Right lobe of liver (tissue), 6 donors: Measurements from ENCODE around the gene R3HCC1L. TPM values are rescaled to one million over a fixed set of nuclear protein-coding genes. Genes with fewer than 3 reads are reported as not detected.

ENCODE experiments used
- ATAC-seq, 4 donors: fragments of 200-7000 bp; cut with Tn5 transposase; one replicate each; pipeline ENCODE4 v1.9.1; 2020; ENCODE audit warnings: mild to moderate bottlenecking in 4 of 4, moderate library complexity in 4 of 4
- DNase-seq, 3 donors: peaks; one replicate each; pipeline ENCODE4 v3.0.0-alpha.2; 2020
- H3K27ac ChIP-seq, 3 donors: fragments of 200-600 bp; one replicate each; pipeline ENCODE4 v1.8.0; 2022
- H3K27me3 ChIP-seq, 2 donors: fragments of 200-600 bp; one replicate each; pipeline ENCODE4 v1.8.0; 2022
- H3K36me3 ChIP-seq, 4 donors: fragments of 200-600 bp; sonication (generic) in 1 of 4; one replicate each; pipeline versions ENCODE4 v1.5.1 to v1.8.0; 2017 to 2022; ENCODE audit warnings: control low read depth in 1 of 4
- H3K4me1 ChIP-seq, 4 donors: fragments of 200-600 bp; sonication (generic) in 1 of 4; one replicate each; pipeline versions ENCODE4 v1.5.1 to v1.8.0; 2017 to 2022; ENCODE audit warnings: control low read depth in 1 of 4
- H3K4me3 ChIP-seq, 3 donors: fragments of 200-600 bp; one replicate each; pipeline ENCODE4 v1.8.0; 2022
- H3K9me3 ChIP-seq, 4 donors: fragments of 200-600 bp; sonication (generic) in 1 of 4; one replicate each; pipeline versions ENCODE4 v1.5.1 to v1.8.0; 2017 to 2022; ENCODE audit warnings: control low read depth in 1 of 4
- POLR2A ChIP-seq: fragments of 450-650 bp; IDR thresholded peaks from one replicate; pipeline ENCODE4 v1.6.1; 2017; ENCODE audit warnings: antibody characterized with exemption, mild to moderate bottlenecking
- WGBS: methylation state at CpG from one replicate; pipeline ENCODE4 v1.1.6; 2018; ENCODE audit warnings: low coverage, low lambda C conversion rate; ENCODE audit not compliant: insufficient coverage; ENCODE audit errors: missing lambda C conversion rate; 5-methylcytosine and 5-hydroxymethylcytosine counted together
- intact Hi-C, 2 donors: fragments of 100-400 bp; cut with DNase I; formaldehyde crosslinking; loops; one replicate each; pipeline versions ENCODE4 v1.11.2 to v1.14.1; 2022
- total RNA-seq, 6 experiments: library from RNA; depleted of rRNA in 2 of 6; stranded (reverse); fragments of >200 nt in 2 of 6; fragmentation: NEBNext Ultra II Directional in 3 of 6; extraction: Animal tissue kit (Norgen Biotek cat#: 25700) in 3 of 6; gene quantifications; one replicate each; pipeline versions ENCODE4 v1.1.0 to v1.2.4, GENCODE V29; 2016 to 2023
- TF ChIP-seq, protein P1 (sequence below), 4 donors: fragments of 200-600 bp in 3 of 4; fragments of 450-650 bp in 1 of 4; IDR thresholded peaks; one replicate each; pipeline versions ENCODE4 v1.5.1 to v1.8.0; 2016 to 2022; ENCODE audit warnings: antibody characterized with exemption in 4 of 4, mild to moderate bottlenecking in 2 of 4
- donor health status: DM: no; HTN: yes; CAD: no.
- donor health status: DM: no; HTN: no; CAD: no.
- donor health status: DM: no; HTN: no; CAD: no.
- donor health status: DM: no; HTN: yes; CAD: no.
- donor health status: DM: no; HTN: yes; CAD: no.

The R3HCC1L gene
- total RNA-seq, 6 experiments from 2014 or later, result 5.0 to 6.5 (median 5.5) TPM

DNA sequence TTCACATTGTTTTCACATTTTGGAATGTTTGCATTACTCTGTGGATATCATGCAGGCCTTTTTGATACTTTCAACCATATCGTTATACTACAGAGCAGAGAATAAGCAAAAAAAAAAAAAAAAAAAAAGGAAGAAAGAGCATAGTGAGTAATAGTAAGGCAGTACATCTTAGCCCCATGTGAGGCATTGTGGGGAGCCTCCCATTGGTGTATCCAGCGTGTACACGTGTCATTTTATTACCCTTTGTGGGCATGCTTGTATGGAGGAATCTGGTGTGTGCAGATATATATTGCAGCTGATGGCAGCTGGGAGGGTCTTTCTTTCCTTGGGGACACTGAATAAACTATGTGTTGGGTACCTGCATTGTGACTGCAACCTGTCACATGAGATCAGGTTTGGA is 19.6 kb downstream of the R3HCC1L start:
- Histone ChIP-seq H3K27ac (no peak overlapping the region), H3K9me3 (no peaks in the 10 kb centered on the region), H3K36me3 (no peaks in the 10 kb centered on the region), H3K4me3 (no peak overlapping the region), H3K27me3 (no peaks in the 10 kb centered on the region), H3K4me1 (no peaks in the 10 kb centered on the region)
- DNase-seq (no peak), ATAC-seq (no peak)
- no peak for TF ChIP-seq POLR2A
- TF ChIP-seq, protein P1, sequence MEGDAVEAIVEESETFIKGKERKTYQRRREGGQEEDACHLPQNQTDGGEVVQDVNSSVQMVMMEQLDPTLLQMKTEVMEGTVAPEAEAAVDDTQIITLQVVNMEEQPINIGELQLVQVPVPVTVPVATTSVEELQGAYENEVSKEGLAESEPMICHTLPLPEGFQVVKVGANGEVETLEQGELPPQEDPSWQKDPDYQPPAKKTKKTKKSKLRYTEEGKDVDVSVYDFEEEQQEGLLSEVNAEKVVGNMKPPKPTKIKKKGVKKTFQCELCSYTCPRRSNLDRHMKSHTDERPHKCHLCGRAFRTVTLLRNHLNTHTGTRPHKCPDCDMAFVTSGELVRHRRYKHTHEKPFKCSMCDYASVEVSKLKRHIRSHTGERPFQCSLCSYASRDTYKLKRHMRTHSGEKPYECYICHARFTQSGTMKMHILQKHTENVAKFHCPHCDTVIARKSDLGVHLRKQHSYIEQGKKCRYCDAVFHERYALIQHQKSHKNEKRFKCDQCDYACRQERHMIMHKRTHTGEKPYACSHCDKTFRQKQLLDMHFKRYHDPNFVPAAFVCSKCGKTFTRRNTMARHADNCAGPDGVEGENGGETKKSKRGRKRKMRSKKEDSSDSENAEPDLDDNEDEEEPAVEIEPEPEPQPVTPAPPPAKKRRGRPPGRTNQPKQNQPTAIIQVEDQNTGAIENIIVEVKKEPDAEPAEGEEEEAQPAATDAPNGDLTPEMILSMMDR (IDR thresholded peaks at IDR 0.05), result no peak
- intact Hi-C loops, result no loop called here
- 86% methylated on average over 3 of the region's 3 CpGs for WGBS

- H3K4me3 ChIP-seq, result no peak overlapping the region
- no peak overlapping the region for H3K27ac ChIP-seq
- H3K4me1 ChIP-seq, result no peaks in the 10 kb centered on the region
- intact Hi-C loops, result no loop called here
- peaks cover 0 to 9% (median 2%) of the 10 kb centered on the region in 4 donors for H3K36me3 ChIP-seq
- DNase-seq, result no peak
- H3K27me3 ChIP-seq, result no peaks in the 10 kb centered on the region
- WGBS, result 68% methylated on average over 1 of the region's 1 CpG
- no peak for TF ChIP-seq POLR2A
- TF ChIP-seq, protein P1 (IDR thresholded peaks at IDR 0.05), result no peak
- no peak for ATAC-seq
- H3K9me3 ChIP-seq, result no peaks in the 10 kb centered on the region
Observed at GRCh38 chr10:98158576-98158975, 24.1 kb downstream of the R3HCC1L start.

DNA sequence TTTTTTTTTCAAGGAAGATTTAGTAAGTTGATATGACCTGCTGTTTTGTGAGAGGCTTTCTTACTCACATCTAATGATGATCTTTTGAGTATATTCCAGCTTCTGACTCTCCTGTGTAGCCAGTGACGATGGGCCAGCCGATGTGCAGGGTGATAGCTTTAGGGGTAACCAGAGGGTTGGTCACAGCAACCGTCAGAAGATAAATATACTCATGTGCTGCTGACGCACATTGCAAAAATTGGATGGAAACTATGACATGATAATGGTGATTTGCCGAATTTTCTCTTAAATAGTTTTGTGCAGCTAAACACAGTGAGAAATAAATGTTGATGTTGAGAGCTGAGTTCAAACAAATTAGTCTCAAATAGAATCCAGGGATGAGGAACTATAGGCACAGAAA is 29.5 kb downstream of the R3HCC1L start:
- TF ChIP-seq, protein P1 (IDR thresholded peaks at IDR 0.05), result no peak
- TF ChIP-seq POLR2A, result no peak
- H3K27ac ChIP-seq, result no peak overlapping the region
- DNase-seq, result no peak
- ATAC-seq, result no peak
- no peaks in the 10 kb centered on the region for H3K27me3 ChIP-seq
- 92% methylated on average over 5 of the region's 5 CpGs for WGBS
- H3K9me3 ChIP-seq, result no peaks in the 10 kb centered on the region
- H3K4me3 ChIP-seq, result no peak overlapping the region
- no peaks in the 10 kb centered on the region for H3K4me1 ChIP-seq
- H3K36me3 ChIP-seq, result peaks cover 0 to 18% (median 5%) of the 10 kb centered on the region in 4 donors
- intact Hi-C loops, result no loop called here

DNA sequence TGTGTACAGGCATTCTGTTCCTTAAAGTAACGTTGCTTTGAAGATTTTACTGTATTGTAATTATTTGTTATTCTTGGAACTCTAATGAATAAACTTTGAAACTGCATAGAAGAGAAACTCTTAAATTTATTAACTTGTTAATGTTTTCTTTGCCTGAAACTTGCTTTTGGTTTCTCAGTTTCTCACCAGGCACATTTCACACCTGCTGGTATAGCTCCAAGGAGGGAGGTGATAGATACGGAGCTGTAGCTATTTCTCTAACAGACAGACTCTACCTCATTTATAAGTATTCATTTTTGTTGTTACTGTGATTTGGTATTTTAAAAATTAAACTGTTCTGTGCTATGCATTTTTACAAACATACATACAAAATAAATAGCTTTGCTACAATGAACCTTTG is 32.7 kb downstream of the R3HCC1L start:
- 93% methylated on average over 2 of the region's 2 CpGs for WGBS
- no peak for ATAC-seq

More for the DNA sequence above, 32.7 kb downstream of the R3HCC1L start:
- Histone ChIP-seq H3K27me3 (no peaks in the 10 kb centered on the region), H3K9me3 (no peaks in the 10 kb centered on the region), H3K27ac (no peak overlapping the region), H3K4me1 (peaks cover 0 to 7% (median 0%) of the 10 kb centered on the region in 4 donors), H3K4me3 (no peak overlapping the region), H3K36me3 (peaks cover 0 to 18% (median 5%) of the 10 kb centered on the region in 4 donors)
- intact Hi-C loops, result no loop called here
- no peak for DNase-seq
- TF ChIP-seq POLR2A, result no peak
- TF ChIP-seq, protein P1 (IDR thresholded peaks at IDR 0.05), result no peak
